CD14-positive monocyte (primary cell): ENCODE results near the gene CD22. TPM values are rescaled to one million over a fixed set of nuclear protein-coding genes. Genes with fewer than 3 reads are reported as not detected.

ENCODE experiments used
- DNase-seq, 3 donors: peaks; one replicate each; pipeline ENCODE4 v3.0.0-alpha.2; 2011 to 2022
- H2AFZ ChIP-seq: 2 replicates; pipeline ENCODE4 v1.6.0; 2012; ENCODE audit warnings: mild to moderate bottlenecking, low read depth, low read length, inconsistent platforms; ENCODE audit not compliant: insufficient read depth, poor library complexity, severe bottlenecking
- H3K27ac ChIP-seq, 2 donors: 1 replicate in 1 of 2; 2 replicates in 1 of 2; pipeline ENCODE4 v1.5.1; 2012 to 2013; ENCODE audit warnings: low read length in 2 of 2, control low read depth in 1 of 2, inconsistent platforms in 1 of 2, low read depth in 1 of 2, mild to moderate bottlenecking in 1 of 2
- H3K27me3 ChIP-seq, 2 donors: one replicate each; pipeline versions ENCODE4 v1.6.0 to v1.6.1; 2011 to 2013; ENCODE audit warnings: low read length in 2 of 2; ENCODE audit not compliant: control insufficient read depth in 2 of 2, insufficient read depth in 2 of 2
- H3K36me3 ChIP-seq, 2 donors: replicated peaks in 1 of 2; 1 replicate in 1 of 2; 2 replicates in 1 of 2; pipeline versions ENCODE4 v1.5.1 to v1.6.1; 2012 to 2013; ENCODE audit warnings: low read length in 2 of 2, control low read depth in 1 of 2, inconsistent platforms in 1 of 2, mild to moderate bottlenecking in 1 of 2; ENCODE audit not compliant: insufficient read depth in 2 of 2, control insufficient read depth in 1 of 2
- H3K4me1 ChIP-seq, 2 donors: 1 replicate in 1 of 2; 2 replicates in 1 of 2; pipeline versions ENCODE4 v1.5.1 to v1.6.1; 2012 to 2013; ENCODE audit warnings: low read length in 2 of 2, control low read depth in 1 of 2, inconsistent platforms in 1 of 2, mild to moderate bottlenecking in 1 of 2, moderate library complexity in 1 of 2; ENCODE audit not compliant: insufficient read depth in 2 of 2, control insufficient read depth in 1 of 2
- H3K4me2 ChIP-seq: replicated peaks from 2 replicates; pipeline ENCODE3; 2012; ENCODE audit warnings: low read length, moderate library complexity, mild to moderate bottlenecking; ENCODE audit not compliant: poor library complexity, severe bottlenecking; ENCODE audit errors: extremely low read depth
- H3K4me3 ChIP-seq, 3 experiments: fragments of 200-600 bp in 1 of 3; sonication (generic) in 1 of 3; replicated peaks in 1 of 3; 1 replicate in 2 of 3; 2 replicates in 1 of 3; pipeline ENCODE4 v1.5.1; 2011 to 2013; ENCODE audit warnings: low read length in 3 of 3, mild to moderate bottlenecking in 3 of 3, control low read depth in 2 of 3, low read depth in 2 of 3, inconsistent platforms in 1 of 3, moderate library complexity in 1 of 3
- H3K79me2 ChIP-seq: 2 replicates; pipeline ENCODE4 v1.6.0; 2012; ENCODE audit warnings: mild to moderate bottlenecking, control low read depth, inconsistent platforms, low read length, moderate library complexity; ENCODE audit not compliant: insufficient read depth
- H3K9ac ChIP-seq: 2 replicates; pipeline ENCODE4 v1.6.0; 2017; ENCODE audit warnings: low read length, mild to moderate bottlenecking; ENCODE audit not compliant: insufficient read depth, poor library complexity, severe bottlenecking
- H3K9me3 ChIP-seq, 2 donors: replicated peaks in 1 of 2; 1 replicate in 1 of 2; 2 replicates in 1 of 2; pipeline versions ENCODE4 v1.5.1 to v1.6.1; 2012 to 2013; ENCODE audit warnings: low read length in 2 of 2, control low read depth in 1 of 2; ENCODE audit not compliant: control insufficient read depth in 1 of 2, insufficient read depth in 1 of 2
- H4K20me1 ChIP-seq: 2 replicates; pipeline ENCODE4 v1.6.0; 2012; ENCODE audit warnings: mild to moderate bottlenecking, low read length, control low read depth, moderate library complexity; ENCODE audit not compliant: insufficient read depth
- H3K27ac Mint-ChIP-seq, 7 donors: one replicate each; pipeline ENCODE4 v1.8.0; 2020; ENCODE audit warnings: mild to moderate bottlenecking in 7 of 7, mixed read lengths in 7 of 7, moderate library complexity in 6 of 7, inconsistent platforms in 2 of 7
- H3K27me3 Mint-ChIP-seq, 3 donors: one replicate each; pipeline ENCODE4 v1.8.0; 2021 to 2022; ENCODE audit warnings: low read depth in 3 of 3, mild to moderate bottlenecking in 3 of 3, mixed read lengths in 3 of 3, moderate library complexity in 3 of 3, inconsistent platforms in 1 of 3
- H3K36me3 Mint-ChIP-seq, 2 donors: one replicate each; pipeline ENCODE4 v1.8.0; 2020; ENCODE audit warnings: mixed read lengths in 2 of 2, inconsistent platforms in 1 of 2, mild to moderate bottlenecking in 1 of 2
- H3K4me1 Mint-ChIP-seq: one replicate; pipeline ENCODE4 v1.8.0; 2020; ENCODE audit warnings: mild to moderate bottlenecking, mixed read lengths
- H3K4me3 Mint-ChIP-seq, 2 donors: one replicate each; pipeline ENCODE4 v1.8.0; 2020; ENCODE audit warnings: mild to moderate bottlenecking in 2 of 2, mixed read lengths in 2 of 2, moderate library complexity in 1 of 2
- H3K9me3 Mint-ChIP-seq, 7 donors: one replicate each; pipeline ENCODE4 v1.8.0; 2020 to 2022; ENCODE audit warnings: mixed read lengths in 7 of 7, mild to moderate bottlenecking in 6 of 7, moderate library complexity in 6 of 7, inconsistent platforms in 2 of 7
- CTCF ChIP-seq: fragments of 200-600 bp; IDR thresholded peaks from one replicate; pipeline ENCODE4 v1.8.0; 2022; ENCODE audit warnings: antibody characterized with exemption, mild to moderate bottlenecking
- WGBS: methylation state at CpG from one replicate; pipeline ENCODE4 v1.1.5; 2013; ENCODE audit warnings: missing lambda C conversion rate; ENCODE audit not compliant: insufficient coverage; 5-methylcytosine and 5-hydroxymethylcytosine counted together
- intact Hi-C, 2 donors: fragments of 100-400 bp; cut with micrococcal nuclease; formaldehyde crosslinking; loops; one replicate each; pipeline versions ENCODE4 v1.15.0 to v1.15.1; 2023
- polyA plus RNA-seq, 3 donors: library from polyadenylated mRNA; depleted of rRNA in 1 of 3; unstranded in 2 of 3; stranded (reverse) in 1 of 3; fragments of 300-500 nt in 2 of 3; fragments of >200 nt in 1 of 3; fragmentation: Illumina TruSeq in 2 of 3; gene quantifications; 1 replicate in 2 of 3; 2 replicates in 1 of 3; pipeline ENCODE4 v1.2.3, GENCODE V29; 2012 to 2021

The CD22 gene
- polyA plus RNA-seq, 3 donors, result 0.24 to 4.8 (median 0.88) TPM

GRCh38 chr19:35331551-35332214 lies 2.7 kb downstream of the CD22 start:
- Histone ChIP-seq H3K4me3 (no peak overlapping the region), H3K27me3 (no peaks in the 10 kb centered on the region), H3K4me1 (peaks cover 17 to 28% of the 10 kb centered on the region in 2 donors), H4K20me1 (no peaks in the 10 kb centered on the region), H3K9me3 (no peaks in the 10 kb centered on the region), H3K36me3 (no peaks in the 10 kb centered on the region), H3K27ac (no peak overlapping the region), H3K9ac (no peak overlapping the region), H2AFZ (no peak overlapping the region), H3K4me2 (no peak overlapping the region), H3K79me2 (no peaks in the 10 kb centered on the region)
- intact Hi-C loops, result no loop called here
- peaks cover 0 to 2% of the 10 kb centered on the region in 2 donors for H3K36me3 Mint-ChIP-seq
- no peak for TF ChIP-seq CTCF
- H3K27me3 Mint-ChIP-seq, result peaks cover 6 to 11% (median 10%) of the 10 kb centered on the region in 3 donors
- no peak overlapping the region for H3K27ac Mint-ChIP-seq
- no peak for DNase-seq
- H3K4me3 Mint-ChIP-seq, result no peak overlapping the region
- H3K9me3 Mint-ChIP-seq, result no peaks in the 10 kb centered on the region
- peaks cover 21% of the 10 kb centered on the region for H3K4me1 Mint-ChIP-seq
- over 99% methylated on average over 12 of the region's 14 CpGs for WGBS

GRCh38 chr19:35332817-35333216 lies 3.8 kb downstream of the CD22 start:
- H3K9me3 ChIP-seq, result no peaks in the 10 kb centered on the region
- H3K4me1 Mint-ChIP-seq, result peaks cover 17% of the 10 kb centered on the region
- no peak overlapping the region for H3K4me3 Mint-ChIP-seq
- peaks cover 0 to 2% (median 0%) of the 10 kb centered on the region in 7 donors for H3K9me3 Mint-ChIP-seq
- H3K79me2 ChIP-seq, result no peaks in the 10 kb centered on the region
- H3K36me3 Mint-ChIP-seq, result peaks cover 0 to 2% of the 10 kb centered on the region in 2 donors
- no peak overlapping the region for H3K4me3 ChIP-seq
- H3K27me3 Mint-ChIP-seq, result peaks cover 8 to 11% (median 10%) of the 10 kb centered on the region in 3 donors
- DNase-seq, result no peak
- H2AFZ ChIP-seq, result no peak overlapping the region
- H3K9ac ChIP-seq, result no peak overlapping the region
- intact Hi-C loops, result no loop called here
- no peaks in the 10 kb centered on the region for H4K20me1 ChIP-seq
- H3K27ac ChIP-seq, result no peak overlapping the region
- H3K4me2 ChIP-seq, result no peak overlapping the region
- no peak for TF ChIP-seq CTCF
- WGBS, result 35% methylated on average over 12 of the region's 12 CpGs
- H3K27ac Mint-ChIP-seq, result peak overlapping the region in 2 of 7 donors; percentile 24 to 32
- no peaks in the 10 kb centered on the region for H3K27me3 ChIP-seq
- H3K36me3 ChIP-seq, result no peaks in the 10 kb centered on the region
- H3K4me1 ChIP-seq, result peaks cover 13 to 20% of the 10 kb centered on the region in 2 donors
